DLD1 (cell line): ENCODE results near the gene MYF5.

ENCODE experiments used
- in situ Hi-C: cut with HindIII; loops from 2 replicates; pipeline ENCODE4 v1.10.0; 2017; ENCODE audit warnings: low sequenced_read_pairs

Gene MYF5

DNA sequence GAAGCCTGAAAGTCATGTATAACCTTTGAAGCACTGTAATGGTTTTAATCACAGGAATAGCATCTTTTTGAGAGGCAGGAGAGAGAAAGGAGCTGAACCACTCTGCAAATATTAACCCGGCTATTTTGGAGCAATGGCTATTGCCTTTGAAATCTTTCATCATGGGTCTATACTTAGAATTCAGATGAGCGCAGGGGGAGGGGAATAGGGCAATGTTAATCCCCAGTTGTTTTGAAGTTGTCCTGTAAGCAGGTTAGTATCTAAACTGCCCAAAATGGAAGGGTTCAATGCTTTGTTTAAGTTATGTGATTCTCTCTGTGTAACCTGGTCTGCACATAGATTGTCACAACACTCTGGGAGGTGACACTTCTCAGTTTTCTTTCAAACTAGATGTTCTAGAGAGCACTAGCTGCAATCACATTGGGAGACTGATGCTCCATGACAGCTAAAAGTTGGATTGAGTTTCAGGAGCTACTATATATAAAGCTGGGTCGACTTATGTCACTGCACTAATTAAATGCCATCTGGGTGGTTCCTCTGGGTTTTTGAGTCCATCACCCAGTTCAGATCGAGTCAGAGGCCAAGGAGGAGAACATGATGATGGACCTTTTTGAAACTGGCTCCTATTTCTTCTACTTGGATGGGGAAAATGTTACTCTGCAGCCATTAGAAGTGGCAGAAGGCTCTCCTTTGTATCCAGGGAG, 9.4 kb upstream of the MYF5 start, which contains the start of gene MYF6:
MYF6 (plus strand) TSS at position 509 of the 704 bp plus-strand sequence; CDS start at position 595, 86 bp downstream.
- in situ Hi-C loops: no loop called here

DNA sequence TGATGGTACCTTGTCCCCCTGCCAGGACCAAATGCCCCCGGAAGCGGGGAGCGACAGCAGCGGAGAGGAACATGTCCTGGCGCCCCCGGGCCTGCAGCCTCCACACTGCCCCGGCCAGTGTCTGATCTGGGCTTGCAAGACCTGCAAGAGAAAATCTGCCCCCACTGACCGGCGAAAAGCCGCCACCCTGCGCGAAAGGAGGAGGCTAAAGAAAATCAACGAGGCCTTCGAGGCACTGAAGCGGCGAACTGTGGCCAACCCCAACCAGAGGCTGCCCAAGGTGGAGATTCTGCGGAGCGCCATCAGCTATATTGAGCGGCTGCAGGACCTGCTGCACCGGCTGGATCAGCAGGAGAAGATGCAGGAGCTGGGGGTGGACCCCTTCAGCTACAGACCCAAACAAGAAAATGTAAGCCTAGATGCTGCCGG, 8.9 kb upstream of the MYF5 start:
- in situ Hi-C loops: no loop called here

DNA sequence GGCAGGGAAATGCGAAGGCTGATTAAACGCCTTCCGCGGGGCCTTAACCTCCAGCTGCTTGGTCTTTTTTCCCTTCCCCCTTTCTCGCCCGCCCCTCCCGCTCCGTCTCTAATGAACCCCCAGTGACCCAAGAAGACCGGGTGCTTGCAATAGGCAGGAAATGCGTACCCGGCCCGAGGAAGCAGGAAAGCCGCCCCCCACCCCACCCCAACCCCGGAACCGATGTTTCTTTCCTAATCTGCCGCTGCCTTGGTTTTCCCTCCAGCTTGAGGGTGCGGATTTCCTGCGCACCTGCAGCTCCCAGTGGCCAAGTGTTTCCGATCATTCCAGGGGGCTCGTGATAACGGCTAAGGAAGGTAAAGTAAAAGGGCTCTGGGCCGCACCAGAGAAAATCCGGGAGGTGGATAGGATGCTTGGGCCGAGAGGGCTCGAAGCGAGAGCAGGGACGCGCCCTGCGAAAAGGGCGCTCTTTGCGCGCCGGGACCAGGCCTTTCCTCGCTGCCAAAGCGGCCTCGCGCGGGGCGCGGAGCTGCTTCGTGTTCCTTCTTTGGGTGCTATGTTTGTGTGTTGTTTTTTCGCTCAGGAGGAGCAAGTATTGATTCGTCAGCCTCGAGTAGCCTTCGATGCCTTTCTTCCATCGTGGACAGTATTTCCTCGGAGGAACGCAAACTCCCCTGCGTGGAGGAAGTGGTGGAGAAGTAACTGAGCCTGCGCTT, 8.3 kb upstream of the MYF5 start:
- in situ Hi-C loops: no loop called here

DNA sequence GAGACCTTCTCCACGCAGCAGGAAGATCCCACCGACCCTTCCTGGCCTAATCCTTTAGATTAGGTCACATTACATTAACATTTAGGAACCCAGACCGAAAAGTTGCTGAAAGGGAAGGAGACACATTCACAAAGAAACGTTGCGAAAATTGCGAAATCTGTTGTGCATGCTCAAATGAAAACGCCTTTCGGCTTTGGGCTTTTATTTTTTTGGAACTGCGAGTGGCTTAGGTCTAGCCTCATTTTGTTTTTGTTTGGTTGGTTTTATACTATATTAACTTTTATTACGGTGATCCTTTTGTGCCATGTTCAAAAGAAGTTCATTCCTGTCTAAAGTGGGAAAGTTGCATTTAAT, 7.8 kb upstream of the MYF5 start:
- in situ Hi-C loops: no loop called here

DNA sequence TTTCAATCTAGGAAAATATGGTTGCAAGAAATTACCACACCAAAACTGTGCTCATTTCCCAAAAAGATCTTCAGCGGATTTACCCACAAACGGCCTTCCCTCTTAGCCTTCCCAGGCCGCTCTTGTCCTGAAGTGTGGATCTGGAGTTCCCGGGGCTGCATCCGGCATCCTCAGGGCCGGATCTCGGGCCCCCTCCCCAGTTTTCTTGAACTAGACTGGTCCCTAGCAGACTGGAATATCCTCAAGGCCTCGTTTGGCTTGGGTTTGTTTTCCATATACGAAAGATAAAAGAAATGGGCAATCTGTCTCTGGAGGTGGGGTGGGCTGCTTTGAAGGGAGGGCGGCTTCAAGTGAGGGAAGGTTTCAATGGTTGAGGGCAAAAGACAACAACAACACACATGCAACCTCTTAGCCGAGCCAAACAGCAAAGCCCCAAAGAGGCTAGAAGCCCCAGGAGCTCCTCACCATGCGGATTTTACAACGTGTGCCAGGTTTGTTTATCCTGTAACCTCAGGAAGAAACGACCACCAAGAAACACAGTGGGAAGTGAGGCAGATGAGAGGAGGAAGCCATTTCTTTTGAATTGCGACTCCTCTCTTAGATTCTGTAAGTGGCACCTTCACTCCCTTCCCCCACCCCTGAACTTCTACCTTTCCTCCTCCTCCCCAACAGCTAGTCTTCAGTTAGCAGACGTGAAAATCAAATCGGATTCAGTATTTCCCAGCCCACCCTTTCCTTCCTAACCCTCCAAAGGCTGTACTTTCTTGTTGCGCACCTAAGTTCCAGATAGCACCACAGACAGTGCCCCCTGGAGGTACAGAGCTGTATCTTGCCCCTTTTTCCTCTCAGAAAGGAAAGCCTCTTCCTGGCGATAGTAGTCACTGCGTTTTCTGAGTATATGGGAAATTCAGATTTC, 6.6 kb upstream of the MYF5 start:
- in situ Hi-C loops: no loop called here

DNA sequence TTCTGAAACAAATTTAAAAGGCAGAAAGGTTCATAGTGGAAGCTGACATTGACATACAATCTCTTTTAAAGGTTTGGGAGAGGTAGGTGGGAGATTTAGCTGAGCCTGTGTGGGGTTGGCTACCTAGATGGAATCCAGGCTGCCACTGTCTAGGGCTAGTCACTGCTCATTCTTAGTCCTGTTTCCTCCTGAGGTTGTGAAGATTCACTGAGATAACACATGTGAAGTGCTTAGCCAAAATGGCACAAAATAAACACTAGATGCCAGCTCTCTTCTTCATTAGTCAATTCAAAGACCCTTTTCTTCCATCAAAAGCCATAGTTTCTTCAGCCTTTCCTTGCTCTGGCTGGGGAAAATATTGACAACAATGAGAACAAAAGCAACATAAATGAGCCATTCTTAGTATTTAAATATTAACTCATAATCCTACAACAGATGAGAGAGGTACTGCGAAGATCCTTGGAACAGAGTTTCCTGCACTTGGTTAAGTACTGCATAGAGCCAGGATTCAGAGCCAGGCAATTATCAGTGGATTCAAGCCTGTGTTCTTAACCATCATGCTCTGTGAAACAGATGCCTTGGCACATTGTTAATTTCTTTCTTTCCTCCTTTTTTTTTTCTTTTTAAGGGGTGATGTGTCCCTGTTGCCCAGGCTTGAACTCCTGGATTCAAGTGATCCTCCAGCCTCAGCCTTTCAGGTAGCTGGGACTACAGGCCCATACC, 5.8 kb upstream of the MYF5 start:
- in situ Hi-C loops: no loop called here

DNA sequence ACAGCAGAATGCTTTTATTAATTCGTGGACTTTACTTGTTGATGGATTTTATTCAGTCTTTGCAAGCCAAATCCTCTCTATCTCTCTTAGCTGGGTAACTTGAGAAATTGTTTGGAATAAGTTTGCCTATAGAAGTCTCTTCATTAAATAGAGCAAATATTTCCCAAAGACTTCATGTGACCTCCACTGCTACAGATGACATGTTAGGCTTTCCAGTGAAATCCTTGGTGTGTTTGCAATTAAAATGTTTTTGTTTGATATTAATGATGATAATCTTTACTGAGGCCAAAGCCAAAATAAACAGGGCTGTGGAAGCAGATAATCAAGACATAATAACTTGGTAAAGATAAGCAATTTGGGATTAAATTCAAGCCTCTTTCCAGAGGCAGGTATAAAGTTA, 4.8 kb upstream of the MYF5 start:
- in situ Hi-C loops: no loop called here

DNA sequence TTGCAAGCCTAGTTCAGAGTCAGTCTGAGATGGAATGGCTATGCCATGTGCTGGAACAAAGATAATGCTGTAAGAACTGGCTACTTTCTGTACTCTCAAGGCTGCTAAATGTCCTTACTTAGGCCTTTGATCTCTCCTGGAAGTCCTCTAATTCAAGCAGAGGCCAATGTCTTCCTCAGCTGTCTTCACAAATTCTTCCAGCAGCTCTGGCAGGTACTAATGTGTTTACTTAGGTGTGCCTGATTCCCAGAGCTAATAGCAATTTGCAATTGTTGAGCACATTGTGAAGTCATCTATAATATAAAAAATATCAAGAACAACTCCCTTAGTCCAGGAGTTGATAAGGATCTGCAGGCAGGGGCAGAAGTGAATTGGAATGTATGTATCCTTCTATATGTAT, 3.8 kb upstream of the MYF5 start:
- in situ Hi-C loops: no loop called here

DNA sequence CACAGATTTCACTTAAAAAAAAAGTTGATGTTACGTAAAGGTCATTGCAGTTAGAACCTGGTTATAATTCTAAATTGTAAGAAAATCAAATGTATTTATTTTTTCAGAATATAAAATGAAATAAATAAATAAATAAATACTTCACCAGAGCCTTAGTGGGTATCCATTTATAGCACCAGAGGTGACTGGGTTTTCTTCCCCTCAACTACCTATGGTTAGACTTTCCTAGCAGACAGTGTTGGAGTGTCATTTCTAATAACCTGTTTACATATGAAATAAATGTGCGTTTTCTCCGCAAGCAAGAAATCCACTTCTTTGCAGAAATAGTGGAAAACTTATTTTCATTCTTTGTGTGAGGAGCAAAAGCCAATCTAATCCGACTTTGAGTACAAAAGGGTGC, 3.3 kb upstream of the MYF5 start:
- in situ Hi-C loops: no loop called here

DNA sequence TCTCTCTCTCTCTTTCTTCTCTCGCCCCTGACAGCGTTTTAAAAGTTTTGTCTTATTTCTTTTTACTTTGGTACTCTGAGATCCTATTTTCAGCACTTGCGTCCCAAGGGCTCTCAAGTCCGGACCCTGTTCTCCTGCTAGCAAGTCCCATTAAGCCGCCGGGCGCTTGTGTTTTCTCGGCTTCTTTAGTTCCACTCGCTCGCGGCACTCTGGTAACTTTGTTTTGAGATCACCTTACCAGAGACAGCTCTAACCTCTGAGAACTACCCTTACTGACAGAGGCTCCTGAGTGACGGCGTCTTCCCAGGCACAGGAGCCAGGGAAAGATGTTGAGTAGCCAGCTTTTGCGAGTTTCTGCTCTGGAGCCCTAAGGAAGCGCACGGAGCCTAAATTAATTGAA, 2.7 kb upstream of the MYF5 start:
- in situ Hi-C loops: no loop called here

DNA sequence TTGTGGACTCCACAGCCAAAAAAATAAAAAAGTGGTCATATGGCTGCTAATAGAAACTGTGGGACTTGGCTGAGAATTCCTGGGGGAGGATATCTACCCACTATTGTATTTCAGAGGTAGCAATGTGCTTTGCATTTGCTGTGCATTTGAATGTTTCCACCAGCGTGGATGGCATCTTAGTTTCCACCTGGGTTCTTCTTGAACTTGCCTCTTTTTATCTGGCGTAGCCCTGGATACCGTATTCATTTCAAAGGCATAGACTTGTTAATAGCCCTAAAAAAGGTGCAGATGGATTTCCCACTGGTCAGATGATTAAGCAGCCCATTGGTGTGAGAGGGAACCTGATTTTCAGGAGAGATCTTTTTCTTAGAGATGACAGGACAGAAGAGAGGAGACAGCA, 1.9 kb upstream of the MYF5 start:
- in situ Hi-C loops: no loop called here

DNA sequence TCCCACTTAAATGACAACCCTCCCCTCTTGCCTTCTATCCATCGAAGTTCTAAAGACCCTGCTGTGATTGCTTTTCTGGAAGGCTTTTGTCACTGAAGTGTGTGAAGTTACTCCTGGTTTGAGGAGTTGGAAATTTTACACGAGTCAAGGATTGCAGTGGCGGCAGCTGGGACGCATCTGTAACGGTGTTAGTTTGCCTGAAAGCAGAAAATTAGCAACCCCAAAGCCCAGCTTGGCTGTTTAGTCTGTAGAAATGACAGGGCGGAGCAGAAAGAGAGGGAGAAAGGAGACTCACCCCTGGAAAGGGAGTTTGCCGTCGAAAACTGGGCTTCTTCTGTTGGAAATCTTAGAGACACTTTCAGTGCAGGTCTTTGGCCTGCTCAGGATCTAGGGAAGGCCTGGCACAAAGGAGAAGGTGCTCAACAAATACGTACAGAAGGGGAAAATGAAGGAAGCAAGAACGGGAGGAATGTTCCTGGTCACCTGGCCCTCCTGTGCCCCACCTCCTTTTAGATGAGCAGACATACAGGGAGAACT, 931 bp upstream of the MYF5 start:
- in situ Hi-C loops: no loop called here

DNA sequence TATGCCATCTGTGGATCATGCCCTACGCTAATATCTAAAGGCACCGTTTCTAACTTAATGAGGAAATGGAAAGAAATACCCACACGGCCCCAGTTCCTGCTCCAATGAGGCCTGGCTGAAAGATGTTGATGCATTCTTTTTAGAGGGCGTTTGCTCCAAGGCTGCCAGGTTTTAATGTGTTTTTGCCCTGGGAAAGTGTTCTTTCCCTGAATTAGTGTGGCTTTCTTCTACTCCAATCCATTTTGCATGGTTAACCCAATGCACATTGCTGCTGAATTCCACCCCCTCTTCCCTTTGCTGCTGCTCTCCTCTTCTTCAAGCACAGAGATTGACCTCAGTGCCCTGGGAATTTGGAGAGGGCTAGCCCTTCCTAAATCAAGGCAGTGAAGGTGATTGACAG, 1.1 kb downstream of the MYF5 start:
- in situ Hi-C loops: no loop called here

DNA sequence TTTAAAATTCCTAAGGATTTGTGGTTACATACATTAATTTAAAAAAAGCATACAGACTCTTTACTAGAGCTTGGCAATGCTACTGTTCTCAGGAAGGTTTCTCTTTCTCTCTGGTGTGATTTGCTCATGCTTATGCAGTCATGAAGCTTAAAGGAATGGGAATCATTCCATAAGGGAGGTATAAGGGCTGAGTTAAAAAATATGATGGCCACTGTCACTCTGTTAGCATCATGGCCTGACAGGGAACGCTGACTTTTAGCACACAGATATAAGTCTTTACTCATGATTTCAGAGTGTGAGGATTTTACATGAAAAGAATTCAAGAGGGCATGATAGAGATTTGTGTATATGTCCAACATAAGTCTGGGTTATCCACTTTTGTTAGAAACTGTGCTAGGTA, 3.8 kb downstream of the MYF5 start:
- in situ Hi-C loops: no loop called here

DNA sequence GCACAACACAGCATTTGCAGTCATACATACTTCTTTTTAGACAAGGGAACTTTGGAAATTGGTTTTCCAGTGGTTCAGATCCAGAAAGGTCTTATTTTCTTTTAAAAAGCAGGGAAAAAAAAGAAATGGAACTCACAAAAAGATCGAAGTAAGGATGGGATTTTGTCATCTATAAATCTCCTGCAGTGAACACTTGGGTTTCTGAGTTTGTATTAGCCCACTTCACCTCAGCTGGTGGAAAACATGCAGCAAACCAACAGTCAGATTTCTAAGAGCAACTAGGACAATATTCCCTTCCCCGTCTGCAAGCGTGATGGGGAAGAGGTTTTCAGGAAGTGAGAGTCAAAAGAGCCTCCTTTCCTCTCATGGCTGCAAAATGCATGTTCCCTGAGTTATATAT, 4.6 kb downstream of the MYF5 start:
- in situ Hi-C loops: no loop called here

DNA sequence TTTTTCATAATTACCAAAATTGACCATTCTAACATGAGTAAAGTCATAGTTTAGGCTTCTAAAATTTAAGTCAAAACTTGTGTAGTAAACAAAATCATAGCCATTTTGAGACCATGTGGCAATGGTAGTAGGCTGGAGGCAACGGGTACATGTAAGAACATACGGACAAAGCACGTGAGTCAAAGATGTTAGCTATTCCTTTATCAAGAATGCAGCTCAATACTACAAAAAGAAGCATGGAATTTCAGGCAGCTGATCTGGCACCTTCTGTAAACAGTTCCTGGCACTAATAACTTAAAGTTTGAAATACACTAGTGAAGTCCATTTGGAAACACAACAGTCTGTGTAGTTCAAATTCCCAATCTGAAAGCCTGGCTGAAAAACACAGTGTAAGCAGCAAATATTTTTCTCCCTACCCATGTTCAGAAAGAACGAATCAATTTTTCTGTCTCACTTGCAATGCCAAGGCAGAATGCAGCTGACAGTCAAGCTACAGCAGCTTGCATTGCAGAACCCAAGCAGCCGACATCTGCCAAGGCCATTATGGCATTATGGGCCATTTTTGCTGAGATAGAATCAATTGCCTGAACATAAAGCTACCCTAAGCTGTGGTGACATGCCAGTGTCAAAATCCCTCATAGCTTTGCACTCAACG, 29.3 kb downstream of the MYF5 start:
- in situ Hi-C loops: no loop called here

DNA sequence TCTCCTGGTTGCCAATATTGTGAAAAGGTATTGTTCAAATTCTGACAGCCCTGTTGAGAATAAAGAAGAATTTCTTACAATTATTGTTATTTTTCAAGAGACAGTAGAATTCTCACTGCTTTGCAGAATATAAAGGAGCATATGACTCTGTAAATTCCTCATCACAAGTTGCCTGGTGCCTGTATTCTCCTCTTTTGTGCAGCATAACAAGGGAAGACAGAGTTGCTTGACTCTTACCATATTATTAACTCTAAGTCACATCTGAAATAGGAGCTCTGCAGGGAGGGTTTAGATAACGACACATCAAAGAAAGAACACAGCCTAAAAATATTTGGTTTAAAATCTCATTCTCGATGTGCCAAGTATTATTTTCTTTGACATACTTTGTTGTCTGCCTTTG, 31.1 kb downstream of the MYF5 start:
- in situ Hi-C loops: no loop called here

DNA sequence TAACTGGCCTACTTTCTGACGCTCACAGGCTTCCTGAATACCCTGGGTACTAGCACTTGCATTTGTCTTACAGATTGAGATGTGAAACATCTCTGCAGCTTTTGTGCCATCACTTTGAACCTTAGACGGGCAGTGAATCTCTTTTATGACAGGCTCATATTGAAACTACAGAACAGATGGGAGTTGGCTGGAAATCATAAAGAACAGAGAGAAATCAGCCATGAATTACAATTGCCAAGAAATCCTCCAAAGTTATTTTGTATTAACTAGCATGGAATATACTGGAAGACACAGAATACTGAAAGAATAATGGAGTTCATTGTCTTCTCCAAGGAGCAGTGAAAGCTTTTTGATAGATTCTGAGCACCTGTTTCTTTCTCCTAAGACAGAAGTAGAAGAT, 32.7 kb downstream of the MYF5 start:
- in situ Hi-C loops: no loop called here

DNA sequence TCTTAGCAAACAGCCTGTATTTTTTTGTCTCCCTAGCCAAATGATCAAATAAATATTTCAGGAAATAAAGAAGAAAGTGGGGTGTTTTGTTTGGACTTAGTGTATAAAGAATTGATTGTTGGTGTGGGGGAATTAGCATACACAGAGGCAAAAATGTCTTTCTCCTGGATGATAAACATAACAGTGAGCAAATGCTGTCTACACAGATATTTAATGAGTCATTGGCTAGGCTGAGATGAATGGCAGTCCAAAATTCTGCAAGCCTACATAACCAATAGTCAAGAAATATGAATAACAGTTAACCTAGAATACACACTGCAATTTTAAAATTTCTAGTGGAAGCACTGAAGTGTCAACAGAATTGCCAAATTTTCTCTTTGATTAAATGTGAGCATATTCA, 35.8 kb downstream of the MYF5 start:
- in situ Hi-C loops: no loop called here

DNA sequence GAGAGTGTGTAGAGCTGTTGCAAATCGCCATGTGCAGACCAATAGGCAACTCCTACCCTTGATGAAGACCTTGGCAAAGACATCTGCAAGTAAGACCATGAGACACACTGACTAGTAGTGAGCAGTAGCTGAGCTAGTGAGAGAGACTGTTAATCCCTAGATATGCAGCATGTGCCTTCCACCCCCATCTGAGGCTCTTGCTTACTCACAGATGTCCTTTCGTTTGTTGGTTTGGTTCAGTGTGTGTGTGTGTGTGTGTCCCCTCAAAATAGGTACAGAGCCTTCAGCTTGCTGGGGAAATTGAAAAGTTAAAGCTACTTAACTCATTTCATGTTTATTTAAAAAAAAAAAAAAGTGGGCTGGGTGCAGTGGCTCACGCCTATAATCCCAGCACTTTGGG, 37.6 kb downstream of the MYF5 start:
- in situ Hi-C loops: no loop called here
